A549 (cell line): ENCODE results near the gene PLPP2.

Experiments
- RAD21 ChIP-seq, 2 experiments: fragments of >200 bp in 1 of 2; sonication (Bioruptor Twin) in 1 of 2; formaldehyde crosslinking in 1 of 2; IDR thresholded peaks in 1 of 2; conservative IDR thresholded peaks in 1 of 2; 2 replicates in 1 of 2; 3 replicates in 1 of 2; pipeline ENCODE4 v1.6.1; 2012 to 2018; ENCODE audit warnings: inconsistent platforms in 1 of 2
- ZSCAN20 ChIP-seq: fragments of 250-450 bp; sonication (Bioruptor Pico); IDR thresholded peaks from 2 replicates; pipeline ENCODE4 v1.8.0; 2022; ENCODE audit warnings: mild to moderate bottlenecking, moderate library complexity
- TF ChIP-seq, protein P1 (sequence below): IDR thresholded peaks from 2 replicates; pipeline ENCODE4 v1.6.1; 2012

DNA sequence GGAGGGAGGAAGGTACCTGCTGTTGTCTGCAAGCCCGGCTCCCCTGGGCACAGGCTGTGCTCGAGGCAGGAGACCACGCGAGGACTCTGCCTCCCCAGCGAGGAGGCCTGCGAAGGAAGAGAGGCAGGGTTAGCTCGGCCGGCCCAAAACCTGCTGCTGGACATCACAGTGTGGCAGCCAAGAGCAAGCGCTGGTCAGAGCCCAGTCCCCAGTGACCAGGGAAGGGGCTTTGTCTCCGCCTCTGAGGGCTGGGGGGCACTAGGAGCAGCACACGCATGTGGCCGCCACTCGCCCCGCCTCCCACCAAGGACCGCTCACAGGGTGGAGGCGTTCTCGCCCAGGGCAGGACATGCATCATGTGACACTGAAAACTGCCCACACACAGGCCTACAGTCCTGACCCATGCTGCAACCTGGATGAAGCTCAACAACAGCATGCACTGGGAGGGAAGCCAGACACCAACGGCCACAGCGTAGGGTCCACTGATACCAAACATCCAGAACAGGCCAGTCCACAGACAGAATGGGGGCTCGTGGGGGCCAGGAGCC is 44.9 kb upstream of the PLPP2 start:
- TF ChIP-seq ZSCAN20 (no peak), RAD21 (conservative IDR thresholded peaks at IDR 0.05 in 1 of 2, IDR thresholded peaks at IDR 0.05 in 1 of 2) (no peak)
- TF ChIP-seq, protein P1, sequence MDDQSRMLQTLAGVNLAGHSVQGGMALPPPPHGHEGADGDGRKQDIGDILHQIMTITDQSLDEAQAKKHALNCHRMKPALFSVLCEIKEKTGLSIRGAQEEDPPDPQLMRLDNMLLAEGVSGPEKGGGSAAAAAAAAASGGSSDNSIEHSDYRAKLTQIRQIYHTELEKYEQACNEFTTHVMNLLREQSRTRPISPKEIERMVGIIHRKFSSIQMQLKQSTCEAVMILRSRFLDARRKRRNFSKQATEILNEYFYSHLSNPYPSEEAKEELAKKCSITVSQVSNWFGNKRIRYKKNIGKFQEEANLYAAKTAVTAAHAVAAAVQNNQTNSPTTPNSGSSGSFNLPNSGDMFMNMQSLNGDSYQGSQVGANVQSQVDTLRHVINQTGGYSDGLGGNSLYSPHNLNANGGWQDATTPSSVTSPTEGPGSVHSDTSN, result no peak
